HG03520 (cell line): Measurements from ENCODE around the gene CLDN7.

Experiments
- ATAC-seq: cut with Tn5 transposase; IDR thresholded peaks from one replicate; pipeline ENCODE4 v1.9.1; 2021; ENCODE audit warnings: mild to moderate bottlenecking, moderate library complexity; ENCODE audit not compliant: unreplicated experiment

CLDN7 gene

DNA sequence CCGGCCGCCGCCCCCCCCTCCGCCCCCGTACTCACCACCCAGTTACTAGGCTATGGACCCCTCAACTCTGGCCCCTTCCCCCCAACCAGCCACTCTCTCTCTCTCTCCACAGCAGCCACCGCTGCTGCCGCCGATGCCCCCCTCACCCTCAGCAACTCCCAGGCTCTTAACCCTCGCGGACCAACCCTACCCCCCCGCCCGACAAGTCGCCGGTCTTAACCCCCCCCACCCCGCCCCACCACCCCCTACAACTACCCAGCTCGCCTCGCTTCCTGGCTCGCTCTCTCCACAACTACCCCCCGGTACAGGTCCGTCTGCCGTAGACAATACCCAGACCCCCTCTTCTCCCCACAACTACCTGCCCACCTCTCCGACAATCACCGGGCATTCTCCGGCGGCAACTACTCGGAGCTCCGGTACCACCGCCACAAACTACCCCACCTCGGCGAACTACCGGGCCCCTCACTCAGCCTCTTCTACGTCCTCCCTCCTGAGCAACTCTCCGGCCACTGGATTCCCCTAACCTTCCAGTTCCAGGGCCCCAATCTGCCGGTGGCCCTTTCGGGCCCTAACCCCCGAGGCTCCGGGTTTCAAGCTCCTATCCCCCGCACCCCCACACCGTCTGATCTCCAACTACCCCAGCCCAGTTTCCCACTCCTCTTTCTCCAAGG is 23.7 kb downstream of the CLDN7 start:
- ATAC-seq, result no peak

DNA sequence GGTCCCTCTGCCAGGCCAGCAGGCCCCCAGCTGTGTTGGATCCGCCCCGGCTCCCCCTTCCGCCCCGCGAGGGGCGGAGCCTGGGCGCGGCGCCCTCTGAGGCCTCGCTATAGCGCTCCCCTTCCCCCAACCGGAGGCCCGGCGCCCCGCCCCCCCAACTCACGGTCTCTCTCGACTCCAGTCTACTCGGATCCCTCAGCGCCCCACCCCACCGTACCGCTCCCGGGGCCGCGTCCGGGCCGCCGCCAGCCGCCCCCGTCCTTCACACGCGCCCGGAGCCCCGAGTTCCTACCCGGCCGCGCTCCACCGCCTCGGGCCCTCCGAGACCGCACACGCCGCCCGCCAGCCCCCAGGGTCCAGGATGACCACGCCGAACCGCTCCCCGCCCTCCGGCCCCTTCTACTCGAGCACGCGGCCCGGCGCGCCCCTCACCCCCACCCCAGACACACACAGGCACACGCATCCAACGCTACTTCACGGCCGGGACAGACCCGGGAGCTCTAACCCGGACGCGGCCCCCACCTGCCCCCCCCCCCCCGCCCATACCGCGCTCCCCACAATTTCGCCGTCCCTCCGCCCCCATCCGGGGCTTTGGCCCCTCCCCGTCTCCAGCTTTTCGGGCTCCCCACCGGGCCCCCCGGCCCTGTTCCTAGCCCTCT is 24.4 kb downstream of the CLDN7 start:
- no peak for ATAC-seq

DNA sequence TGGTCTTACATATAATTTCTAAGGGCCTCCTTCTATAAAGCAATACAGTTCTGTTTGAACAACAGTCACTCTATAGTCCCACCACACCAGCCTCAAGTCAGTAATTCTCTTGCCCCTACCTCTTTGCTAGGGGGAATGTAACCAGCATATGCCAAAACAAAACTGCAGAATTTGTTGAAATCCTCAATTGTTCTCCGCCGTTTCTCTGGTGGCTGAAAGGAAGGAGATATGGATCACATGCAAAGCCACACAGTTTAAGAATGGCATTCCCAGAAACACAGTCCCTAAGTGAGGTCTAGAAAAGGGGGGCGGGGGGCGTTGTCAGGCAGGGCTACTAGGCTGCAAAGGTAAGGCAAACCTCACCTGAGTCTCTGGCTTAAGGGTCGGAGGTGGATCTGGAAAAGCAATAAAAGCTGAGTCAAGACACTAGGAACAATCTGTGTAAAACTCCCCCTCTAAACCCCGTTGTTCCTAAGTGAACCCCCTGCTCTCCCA is 25.0 kb downstream of the CLDN7 start:
- ATAC-seq, result no peak

DNA sequence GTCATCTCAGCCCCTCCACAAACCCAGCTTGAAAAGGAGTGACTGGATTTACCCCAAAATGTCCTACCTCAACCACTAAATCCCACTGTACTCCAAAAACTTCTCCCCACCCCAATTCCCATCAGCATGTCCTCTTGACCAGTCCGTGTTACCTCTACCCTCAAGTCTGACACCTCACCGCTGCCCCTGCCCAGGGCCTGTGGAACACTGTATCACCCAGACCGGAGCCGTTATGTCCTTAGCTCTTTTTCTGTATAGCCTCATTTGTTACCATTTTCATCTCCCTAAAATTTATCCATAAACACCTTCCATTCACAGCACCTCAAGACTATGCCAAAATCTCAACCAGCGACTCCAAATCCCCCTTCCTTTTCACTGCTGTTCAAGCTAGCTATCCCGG is 25.5 kb downstream of the CLDN7 start:
- no peak for ATAC-seq

DNA sequence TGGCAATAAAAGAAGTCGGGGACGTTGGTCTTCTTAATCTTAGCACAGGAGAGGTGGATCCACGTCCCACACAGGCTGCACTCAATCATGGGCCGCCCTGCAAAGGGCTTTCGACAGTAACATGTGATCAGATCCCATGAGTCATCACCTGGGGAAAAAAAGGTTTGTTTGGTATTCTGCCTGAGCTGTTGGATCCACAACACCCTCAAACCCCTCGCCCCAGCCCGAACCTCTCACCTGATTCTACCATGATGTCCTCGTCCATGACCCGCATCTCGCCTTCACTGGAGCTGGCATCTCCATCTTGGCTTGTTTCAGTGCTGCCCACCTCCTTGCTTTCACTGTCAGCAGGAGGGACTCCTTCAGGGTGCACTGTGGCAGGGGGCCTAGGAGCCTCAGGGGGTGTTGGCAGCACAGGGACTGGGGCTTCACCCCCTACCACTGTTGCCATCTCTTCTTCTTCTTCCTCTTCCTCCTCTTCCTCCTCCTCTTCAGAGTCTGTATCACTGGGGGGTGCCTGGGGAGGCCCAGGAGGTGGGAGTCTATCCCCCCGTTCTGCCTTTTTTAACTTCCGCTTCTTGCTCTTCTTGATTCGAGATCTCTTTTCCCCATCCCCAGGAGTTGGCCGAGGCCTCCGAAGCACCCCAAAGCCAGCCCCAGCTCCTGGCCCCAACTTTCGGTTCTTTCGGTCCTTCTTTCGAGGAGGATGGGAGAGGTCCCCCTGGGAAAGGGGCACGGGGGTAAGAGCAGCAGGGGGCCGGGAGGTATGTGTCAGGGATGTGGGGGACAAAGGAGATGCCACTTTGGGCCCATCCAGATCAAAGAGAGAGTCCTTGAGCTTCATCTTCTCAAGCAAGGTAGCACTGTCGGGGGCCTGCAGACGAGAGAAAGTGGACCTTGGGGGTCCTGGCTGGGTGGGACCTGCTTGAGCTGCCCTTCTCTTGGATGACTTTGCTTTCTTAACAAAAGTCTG is 26.3 kb downstream of the CLDN7 start:
- no peak for ATAC-seq

DNA sequence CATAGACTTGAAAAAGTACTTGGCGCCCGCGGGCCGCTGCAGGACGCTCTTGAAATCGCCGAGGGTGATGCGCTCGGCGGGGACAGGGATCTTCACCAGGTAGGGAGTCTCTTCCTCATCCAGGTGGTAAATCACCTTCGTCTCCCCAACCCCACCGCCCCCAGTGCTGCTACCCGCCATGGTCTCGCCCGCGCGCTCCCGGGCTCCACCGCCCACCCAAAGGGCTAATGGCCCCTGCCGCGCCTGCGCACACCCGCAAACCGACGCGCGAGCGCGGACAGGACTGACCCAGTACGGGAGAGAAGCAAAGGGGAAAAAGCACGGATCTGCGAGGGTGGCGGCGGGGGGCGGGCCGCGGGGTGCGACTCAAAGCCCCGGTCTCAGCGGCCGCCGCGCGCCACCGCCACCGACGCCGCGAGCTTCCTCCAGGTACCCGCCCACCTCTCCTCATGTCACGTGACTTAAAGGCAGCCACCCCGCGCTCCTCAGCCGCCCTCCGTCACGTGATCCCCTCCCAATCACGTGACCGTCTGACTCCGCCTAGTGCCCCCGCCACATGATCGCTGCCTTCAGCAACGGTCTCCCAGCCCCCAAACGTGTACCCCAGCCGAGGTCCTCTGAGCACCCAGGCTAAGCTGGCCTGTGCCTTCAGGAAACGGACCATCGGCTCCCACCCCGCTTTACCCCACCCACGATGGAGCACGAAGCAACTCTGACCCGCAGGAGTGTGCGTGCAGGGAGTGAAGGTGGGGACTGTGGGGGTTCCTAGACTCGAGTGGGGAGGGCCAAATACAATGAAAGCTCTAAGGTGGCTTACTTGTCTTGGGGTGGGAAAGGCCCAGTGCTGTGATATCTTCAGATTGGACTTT is 28.0 kb downstream of the CLDN7 start, which contains the start of gene DVL2:
Gene DVL2 (minus strand): TSS at position 435 of the 869 bp plus-strand sequence. CDS start 255 bp downstream, at position 180.
- ATAC-seq, result peak; percentile 44

DNA sequence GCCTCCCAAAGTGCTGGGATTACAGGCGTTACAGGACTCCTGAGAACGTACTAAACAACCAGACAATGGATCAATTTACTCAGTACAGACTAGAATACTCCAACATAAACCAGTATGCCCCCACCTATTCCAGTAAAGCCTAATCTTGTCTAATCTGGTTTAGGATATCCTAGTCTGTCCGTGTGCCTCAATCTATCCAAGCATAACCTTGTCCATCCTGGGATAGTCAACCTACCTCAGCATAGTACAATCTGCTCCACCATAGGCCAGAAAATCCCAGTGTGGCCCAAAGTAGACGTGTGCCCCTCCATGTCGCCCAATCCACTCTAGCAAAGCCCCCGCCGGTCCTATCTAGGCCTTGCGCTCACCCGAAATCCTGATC is 28.6 kb downstream of the CLDN7 start:
- no peak for ATAC-seq

DNA sequence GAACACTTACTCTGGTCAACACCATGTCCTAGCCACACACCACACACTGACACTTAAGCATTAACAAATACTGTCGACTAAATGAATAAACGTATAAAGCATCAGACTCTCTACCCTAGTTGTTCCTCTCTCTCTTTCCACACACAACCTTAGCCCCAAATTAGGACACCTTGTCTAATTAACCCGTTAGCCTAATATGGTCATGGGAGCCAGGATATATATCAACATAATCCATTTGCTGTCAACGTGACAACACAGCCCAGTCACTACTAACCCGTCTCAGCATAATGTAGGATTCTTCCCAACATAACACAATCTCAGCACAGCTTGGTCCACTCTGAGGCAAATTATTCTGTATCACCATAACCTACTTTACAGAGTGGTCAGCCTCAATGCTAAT is 30.2 kb downstream of the CLDN7 start:
- no peak for ATAC-seq

DNA sequence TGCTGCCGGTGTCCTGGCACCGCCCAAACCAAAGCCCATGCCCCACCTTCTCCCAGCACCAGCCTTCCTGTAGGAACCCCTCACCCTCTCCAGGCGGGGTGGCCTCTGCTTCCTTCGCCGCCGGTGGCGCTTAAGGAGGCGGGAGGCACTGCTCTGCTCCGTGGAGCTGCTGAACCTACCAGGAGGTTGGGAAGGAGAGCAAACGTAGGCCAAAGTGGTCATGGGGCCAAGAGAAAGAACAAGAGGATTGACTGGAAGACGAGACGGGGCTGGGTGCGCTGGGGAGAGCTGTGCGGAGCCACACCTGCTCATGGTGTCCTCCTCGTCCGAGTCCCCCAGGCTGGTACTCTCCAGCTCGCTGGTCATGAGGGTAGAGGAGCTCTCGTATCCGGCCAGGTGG is 32.8 kb downstream of the CLDN7 start:
- no peak for ATAC-seq

DNA sequence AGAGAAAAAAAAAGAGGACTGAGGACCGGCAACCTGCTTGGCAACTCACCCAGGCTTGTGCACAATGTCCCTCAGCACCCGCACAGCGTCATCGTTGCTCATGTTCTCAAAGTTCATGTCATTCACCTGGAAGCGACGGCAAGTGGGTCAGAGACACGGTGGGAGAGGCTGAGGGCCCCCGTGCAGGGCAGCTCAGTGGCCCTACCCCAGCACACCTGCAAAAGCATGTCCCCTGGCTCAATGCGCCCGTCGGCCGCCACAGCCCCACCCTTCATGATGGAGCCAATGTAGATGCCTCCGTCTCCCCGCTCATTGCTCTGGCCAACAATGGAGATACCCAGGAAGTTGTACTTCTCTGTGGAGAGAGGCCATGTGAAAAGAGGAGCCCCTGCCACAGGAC is 33.4 kb downstream of the CLDN7 start:
- no peak for ATAC-seq

DNA sequence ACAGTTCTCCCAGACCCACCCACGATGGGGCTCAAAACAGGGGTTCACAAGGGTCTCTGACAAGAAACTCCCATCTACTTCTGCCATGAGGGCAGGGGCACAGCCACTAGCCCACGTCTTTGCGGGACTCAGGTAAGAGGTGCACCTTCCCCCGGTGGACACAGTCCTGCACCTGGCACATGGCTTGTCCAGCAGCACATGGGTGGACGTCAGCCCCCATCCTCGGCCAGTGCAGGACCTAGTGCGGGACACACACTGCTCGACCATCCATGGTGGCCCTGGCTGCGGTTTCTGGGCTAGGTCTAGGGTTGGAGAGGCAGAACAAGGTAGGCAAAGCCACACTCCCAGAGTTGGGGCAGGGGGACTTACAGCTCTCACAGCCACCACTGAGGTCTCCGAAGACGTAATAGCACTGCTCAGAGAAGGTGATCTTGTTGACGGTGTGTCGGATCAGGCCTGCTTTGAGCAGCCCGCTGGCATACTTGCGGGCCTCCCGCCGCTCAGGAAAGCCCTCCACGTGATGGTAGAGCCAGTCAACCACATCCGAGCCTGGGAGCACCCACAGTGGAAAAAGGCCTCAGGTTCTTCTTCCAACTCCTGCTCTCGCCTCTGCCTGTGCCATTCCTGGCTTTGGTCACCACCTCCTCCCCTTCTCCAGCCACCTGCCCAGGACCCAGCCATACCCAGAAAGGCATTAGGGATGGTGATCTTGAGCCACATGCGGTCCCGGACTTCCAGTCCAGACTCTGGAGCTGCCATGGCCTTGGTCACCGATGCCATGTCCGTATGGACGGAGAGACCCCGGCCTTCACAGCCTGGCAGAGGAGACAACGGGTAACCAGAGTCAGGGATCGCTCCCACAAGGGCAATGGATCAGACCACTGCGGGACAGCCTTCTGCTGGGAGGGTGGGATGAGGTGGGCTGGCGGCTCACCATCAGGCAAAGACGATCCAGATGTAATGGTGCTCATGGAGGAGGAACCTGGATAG is 35.3 kb downstream of the CLDN7 start:
- ATAC-seq, result no peak

DNA sequence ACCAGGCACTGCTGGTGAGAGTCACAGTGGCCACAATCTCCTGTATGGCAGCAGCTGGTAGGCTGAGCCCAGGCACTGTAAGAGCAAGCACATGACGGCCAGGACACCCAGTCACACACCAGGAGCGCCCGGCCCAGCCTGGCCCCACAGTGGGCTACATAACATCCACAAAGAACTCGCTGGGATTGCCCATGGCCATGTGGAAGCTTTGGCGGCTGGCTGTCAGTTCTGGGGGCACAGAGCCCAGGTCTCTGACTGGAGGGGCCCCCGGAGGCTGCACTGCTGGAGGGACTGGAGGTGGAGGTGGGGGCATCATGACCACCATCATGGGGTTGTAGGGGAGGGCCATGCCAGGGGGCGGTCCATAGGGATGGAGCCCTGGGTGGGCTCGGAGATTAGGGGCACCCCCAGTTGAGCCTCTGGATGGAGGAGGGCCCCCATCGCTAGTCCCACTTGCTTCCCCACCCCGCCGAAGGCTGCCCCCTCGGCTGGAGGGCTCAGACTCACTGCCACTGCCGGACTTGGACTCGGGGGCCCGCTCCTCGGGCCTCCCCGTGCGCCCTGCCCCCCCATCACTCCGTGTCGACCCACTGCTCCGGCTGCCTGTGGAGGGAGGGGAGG is 36.5 kb downstream of the CLDN7 start:
- ATAC-seq, result no peak

DNA sequence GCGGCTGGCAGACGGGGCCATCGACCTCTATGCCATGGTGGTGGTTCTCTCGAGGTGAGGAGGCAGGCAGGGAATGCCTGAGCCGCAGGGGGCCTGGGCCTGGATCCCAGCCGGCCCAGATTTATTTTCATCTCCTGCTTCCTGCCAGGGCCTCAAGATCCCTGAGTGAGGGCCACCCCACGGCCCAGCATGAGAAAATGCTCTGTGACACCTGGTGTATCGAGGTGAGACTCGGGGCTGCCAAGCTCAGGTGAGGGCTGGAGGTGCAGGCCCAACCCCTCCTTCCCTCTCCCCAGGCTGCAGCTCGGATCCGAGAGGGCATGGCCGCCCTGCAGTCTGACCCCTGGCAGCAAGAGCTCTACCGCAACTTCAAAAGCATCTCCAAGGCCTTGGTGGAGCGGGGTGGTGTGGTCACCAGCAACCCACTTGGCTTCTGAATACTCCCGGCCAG is 37.6 kb downstream of the CLDN7 start:
- ATAC-seq, result no peak

DNA sequence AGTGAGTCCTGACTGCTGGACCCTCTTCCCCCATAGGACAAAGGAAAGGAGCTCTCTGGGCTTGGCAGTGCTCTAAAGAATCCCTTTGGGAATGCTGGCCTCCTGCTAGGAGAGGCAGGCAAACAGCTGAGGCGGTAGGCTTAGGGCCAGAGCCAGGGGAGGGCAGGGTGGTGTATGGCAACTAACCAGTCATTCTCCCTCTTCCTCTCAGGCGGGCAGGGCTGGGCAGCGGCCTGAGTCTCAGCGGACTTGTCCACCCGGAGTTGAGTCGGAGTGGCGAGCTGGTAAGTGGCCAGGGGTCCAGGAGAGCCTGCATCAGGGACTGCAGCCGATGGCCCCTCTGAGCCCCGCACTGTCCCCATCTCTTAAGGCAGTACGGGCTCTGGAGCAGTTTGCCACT is 38.2 kb downstream of the CLDN7 start:
- ATAC-seq, result no peak

DNA sequence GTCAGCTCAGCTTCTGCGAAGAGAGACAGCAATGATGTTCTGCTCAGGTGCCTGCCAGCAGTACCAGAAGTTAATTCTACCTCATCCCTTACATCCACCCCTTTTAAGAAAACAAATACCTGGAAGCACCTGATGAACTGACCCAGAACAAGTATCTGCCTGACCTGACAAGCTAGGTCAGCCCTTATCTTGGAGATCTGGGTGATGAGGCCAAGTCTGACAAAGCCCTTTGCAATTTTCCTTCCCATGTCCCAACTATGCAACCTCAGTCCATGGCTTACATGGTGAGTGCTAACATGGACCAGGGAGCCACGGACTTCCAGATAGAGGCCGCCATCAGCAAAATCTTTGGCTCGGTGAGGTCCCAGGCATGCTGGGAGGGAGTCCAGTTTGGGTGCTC is 38.9 kb downstream of the CLDN7 start:
- no peak for ATAC-seq

DNA sequence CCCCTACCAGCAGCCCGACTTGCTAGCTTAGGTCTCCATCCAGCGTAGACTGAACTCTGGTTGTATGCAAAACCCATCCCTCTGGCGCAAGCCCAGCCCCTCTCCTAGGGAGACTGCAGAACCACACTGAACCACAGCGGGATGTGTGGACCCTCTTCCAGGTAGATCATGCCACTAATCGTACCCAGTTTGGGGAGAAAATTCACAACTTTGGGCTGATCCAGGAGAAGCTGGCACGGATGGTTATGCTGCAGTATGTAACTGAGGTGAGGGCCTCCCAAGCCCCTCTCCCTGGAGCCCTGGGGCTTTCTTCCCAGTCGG is 39.3 kb downstream of the CLDN7 start:
- ATAC-seq, result no peak

DNA sequence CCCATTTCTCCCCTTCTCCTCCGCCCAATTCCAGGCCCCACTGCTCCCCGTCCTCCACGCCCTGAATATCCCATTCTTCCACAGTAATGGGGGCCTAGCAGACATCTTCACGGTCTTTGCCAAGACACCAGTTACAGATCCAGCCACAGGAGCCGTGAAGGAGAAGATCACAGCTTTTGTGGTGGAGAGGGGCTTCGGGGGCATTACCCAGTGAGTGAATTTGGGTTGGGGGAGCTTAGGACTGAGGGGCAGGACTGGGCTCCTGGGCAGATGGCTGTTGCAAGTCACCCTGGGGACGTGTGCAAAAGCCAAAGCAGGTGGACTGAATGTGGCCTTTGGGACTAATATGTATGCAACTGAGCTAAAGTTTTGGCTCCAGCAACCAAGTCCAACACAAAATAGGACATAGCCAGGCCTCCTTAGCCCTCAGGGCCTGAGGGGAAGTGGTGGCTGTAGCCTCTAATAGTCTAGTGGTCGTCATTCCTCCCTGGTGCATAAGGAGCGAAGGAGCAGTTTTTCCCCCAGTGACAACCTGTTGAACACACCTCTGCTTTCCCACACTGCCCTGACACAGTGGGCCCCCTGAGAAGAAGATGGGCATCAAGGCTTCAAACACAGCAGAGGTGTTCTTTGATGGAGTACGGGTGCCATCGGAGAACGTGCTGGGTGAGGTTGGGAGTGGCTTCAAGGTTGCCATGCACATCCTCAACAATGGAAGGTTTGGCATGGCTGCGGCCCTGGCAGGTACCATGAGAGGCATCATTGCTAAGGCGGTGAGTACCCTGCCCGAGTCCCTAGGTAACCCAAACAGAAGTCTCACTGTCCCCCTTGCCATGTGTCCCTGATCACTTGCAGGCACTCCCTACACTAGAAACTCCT is 39.9 kb downstream of the CLDN7 start:
- no peak for ATAC-seq
